ENCODE data around the gene SLC34A3.
A peak's percentile ranks its signal among the peaks of the same experiment; 100 is the strongest.

Gene SLC34A3

GRCh38 chr9:137230705-137231371 is at the start of gene SLC34A3:
TSS of gene SLC34A3 (plus strand) at chr9:137230901. CDS start at chr9:137231703, 802 bp downstream.
- no peak for DNase-seq

DNA sequence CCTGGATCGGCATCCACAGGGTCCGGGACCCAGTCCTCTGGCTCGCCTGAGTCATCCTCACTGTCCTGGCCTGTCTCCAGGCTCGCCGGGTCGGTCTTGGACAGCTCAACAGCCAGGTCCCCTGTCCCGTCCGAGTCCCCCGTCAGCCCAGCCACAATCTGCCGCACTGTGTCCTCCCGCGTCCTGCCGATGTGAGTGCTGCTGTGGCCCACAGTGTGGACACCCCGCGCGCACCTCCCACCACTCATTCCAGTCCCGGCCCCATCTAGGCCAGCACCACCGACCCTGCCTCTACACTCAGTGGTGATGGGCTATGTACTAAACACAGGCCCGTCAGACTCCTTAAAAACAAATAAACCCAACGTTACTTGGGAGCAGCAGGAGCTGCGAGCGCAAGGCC is 49.0 kb upstream of the SLC34A3 start:
- DNase-seq: no peak

- DNase-seq: no peak
Observed at GRCh38 chr9:137182836-137183235, 47.9 kb upstream of the SLC34A3 start.

- no peak for DNase-seq
Observed at GRCh38 chr9:137183980-137184595, 46.6 kb upstream of the SLC34A3 start.

DNA sequence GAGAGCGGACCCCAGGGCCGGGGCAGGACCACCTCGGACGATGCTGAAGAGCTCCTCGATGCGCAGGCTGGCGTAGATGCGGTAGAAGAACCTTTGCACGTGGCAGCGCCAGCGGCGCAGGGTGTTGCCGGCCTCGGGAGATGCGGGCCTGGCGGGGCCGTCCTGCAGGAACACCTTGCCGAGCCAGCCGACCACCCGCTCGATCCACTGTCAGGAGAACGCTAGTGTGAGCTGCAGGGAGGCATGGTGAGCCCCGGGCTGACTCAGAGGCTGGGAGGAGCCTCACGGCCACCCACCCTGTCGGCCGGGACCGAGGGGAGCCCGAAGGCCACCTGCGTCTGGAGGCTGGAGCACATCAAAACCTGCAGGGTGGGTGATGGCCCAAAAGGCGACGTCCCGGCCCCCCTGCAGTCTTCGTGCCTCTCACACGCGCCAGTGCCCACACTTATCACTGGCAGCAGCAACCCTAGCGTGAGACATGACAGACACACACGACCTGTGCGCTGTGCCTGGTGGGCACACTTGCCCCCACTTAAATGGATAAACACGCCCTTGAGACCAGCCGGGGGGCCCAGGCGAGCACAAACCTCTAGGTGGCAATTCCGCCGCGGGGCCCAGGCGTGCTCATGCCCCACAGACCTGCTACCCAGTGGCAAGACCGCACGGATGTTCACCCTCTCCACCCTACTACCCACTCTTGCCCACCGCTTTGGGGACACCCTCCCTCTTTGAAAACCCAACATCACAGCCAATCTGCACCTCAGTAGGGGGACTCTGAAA is 45.6 kb upstream of the SLC34A3 start:
- DNase-seq: no peak

GRCh38 chr9:137185921-137186320 is 44.8 kb upstream of the SLC34A3 start:
- DNase-seq: no peak

GRCh38 chr9:137186385-137186784 is 44.3 kb upstream of the SLC34A3 start:
- no peak for DNase-seq

DNA sequence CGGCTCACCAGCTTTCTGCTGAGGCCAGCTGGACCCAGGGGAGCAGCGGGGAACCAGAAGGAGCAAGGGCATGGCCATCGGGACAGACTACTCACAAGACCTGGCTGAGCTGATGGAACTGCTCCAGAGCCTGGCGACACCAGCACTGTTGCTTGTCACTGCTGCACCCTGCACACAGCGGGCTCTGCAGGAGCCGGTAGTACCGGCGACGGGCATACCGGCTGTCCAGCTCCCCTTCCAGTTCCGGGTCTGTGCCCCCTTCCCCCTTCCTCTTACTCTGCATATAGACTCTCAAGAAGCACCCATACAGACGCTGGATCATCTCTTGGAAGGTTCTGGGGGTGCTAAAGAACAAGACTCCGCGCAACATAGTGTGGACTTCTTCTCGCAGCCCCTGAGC is 43.3 kb upstream of the SLC34A3 start:
- DNase-seq: no peak

GRCh38 chr9:137188086-137188489 is 42.6 kb upstream of the SLC34A3 start:
- no peak for DNase-seq

GRCh38 chr9:137188490-137189296 is 42.0 kb upstream of the SLC34A3 start, which contains the start of the genes ANAPC2 and SSNA1:
TSS of gene ANAPC2 (minus strand) at chr9:137188560. CDS start at chr9:137188532, 28 bp downstream.
TSS of gene SSNA1 (plus strand) at chr9:137188676. CDS start at chr9:137188727, 51 bp downstream.
- DNase-seq: peak; percentile 92

DNA sequence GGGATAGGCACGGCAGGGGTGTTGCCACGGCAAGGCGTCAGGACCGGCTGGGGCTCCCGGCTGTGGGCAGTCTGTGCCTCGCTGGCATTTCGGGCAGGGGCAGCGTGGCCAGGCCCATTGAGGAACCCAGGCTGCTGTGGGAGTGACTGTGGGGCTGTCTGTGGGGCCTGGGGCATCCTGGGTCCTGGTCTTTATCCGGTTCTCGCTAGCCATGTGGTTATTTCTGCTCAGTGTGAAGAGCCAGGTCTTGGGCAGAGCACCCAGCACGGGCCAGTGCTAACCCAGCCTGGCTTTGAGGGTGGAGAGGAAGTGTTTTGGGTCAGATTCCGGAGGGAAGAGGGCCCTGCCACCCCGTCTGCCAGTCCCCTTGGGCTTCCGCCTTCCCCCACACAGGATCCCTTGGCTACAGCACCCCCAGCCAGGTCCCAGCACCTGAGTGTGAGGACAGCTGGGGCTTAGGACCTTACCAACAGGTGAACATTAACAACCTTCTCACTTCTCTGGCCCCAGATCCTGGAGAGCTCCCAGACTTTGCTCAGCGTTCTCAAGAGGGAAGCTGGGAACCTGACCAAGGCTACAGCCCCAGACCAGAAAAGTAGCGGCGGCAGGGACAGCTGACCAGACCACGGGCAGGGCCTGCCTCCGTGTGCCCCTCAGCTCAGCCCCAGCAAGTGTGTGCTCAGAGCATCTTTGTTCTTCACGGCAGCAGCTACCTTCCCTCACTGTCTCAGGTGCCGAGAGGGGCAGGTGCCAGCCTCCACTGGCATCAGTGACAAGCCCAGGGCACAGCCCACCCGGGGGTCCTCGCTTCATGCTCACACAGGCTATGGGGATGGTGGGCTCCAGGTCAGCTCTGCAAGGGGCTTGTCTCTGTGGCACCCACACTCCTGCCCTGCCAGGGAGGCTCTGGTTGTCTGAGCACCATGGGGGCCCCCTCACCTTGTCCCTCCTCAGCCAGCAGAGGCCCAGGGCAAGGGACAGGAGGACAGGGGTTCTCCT is 41.1 kb upstream of the SLC34A3 start:
- DNase-seq: no peak

- no peak for DNase-seq
Observed at GRCh38 chr9:137190315-137190856, 40.3 kb upstream of the SLC34A3 start.

DNA sequence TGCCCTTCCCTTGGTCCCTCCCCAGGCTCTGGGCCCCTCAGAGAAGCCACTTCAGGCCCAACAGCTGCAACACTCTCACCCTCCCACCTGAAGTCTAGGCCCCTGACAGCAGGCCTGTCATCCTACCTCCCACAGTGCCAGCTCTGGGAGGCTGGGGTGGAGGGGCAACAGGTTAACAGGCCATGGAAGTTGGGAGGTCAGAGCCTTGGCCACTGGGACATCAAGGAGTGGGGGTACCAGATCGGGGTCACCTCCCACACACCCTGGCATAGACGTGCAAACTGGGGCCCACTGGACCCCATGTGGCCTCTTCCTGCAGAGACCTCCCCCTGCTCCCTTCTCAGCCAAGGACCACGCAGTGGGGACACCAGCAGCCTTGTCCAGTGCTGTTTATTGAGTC is 39.5 kb upstream of the SLC34A3 start:
- DNase-seq: no peak

- no peak for DNase-seq
Observed at GRCh38 chr9:137191691-137192447, 38.8 kb upstream of the SLC34A3 start.

GRCh38 chr9:137192448-137192780 is 38.3 kb upstream of the SLC34A3 start:
- DNase-seq: no peak

DNA sequence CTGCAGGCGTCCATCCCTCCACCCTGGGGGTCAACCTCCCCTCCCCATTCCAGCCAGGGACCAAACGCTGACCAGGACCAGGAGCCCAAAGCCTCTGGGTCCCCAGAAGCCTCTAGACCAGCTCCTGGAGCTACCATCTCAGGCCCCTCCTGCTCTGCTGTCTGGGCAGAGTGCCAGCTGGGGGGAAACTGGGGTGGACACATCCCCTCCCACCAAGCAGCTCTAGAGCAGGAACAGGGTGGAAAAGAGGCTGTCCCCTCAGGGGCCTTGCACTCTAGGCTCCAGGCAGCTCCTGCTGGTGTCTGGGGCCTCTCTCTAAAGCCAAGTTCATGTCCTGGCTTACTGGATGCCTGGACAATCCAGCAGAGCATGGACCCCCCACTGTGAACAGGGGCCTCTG is 37.8 kb upstream of the SLC34A3 start:
- no peak for DNase-seq

GRCh38 chr9:137193771-137194170 is 36.9 kb upstream of the SLC34A3 start:
- DNase-seq: no peak

DNA sequence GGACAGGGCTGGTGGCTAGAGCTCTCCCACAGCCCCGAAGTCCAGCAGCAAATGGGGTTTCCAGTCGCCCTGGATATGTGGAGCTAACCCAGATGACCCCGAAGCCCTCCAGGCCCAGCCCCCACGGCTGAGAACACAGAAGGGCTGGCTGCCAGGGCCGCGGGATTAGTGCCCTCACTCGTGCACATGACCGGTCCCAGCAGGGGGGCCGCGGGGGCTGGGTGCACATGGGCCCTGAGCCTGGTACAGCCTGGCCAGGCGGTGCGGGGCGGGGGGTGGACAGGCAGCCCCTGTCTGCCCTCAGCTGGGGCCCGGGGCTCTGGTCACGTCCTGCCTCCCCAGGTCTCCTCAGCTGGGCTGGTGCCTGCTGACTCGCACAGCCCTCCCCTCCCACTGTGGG is 36.3 kb upstream of the SLC34A3 start:
- no peak for DNase-seq

- DNase-seq: no peak
Observed at GRCh38 chr9:137194909-137195308, 35.8 kb upstream of the SLC34A3 start.

DNA sequence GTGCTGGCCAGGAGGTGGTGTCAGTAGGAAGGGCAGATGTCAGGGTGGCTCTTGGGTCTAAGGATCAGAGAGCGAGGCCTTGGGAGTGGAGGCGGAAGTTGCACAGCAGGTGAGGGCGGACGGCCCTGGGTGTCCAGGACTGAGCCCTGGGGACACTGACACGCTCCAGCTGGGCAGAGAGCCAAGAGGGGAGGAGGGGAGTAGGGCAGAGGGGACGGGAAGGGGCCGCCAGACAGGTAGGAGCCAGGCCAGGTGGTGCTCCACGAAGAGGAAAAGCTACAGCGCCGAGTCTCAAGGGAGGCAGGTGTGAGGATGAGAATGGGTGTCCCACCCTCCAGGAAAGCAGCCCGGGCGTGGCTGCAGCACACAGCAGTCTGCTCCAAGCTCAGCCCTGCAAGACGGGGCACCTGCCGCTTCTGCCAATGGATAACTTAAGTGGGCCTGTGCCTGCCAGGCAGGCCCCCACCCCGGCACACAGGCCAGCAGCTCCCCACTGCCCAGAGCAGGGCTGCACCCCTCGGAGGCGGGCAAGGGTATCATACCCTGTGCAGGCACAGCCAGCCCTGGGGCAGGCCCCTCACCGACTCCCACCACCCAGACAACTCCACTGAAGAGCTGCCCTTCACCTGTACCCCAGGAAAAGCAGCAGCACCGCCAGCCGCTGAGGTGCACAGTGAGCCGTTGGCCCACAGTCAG is 35.0 kb upstream of the SLC34A3 start:
- DNase-seq: no peak

All from CD4-positive, alpha-beta T cell treated with Interleukin-17A for 1 hour (primary cell).